Medulla oblongata (tissue), 1 donor: ENCODE data around the gene STRAP.

ENCODE experiments used
- DNase-seq: peaks from one replicate; pipeline ENCODE4 v3.0.0-alpha.2; 2015; ENCODE audit errors: extremely low spot score

Gene STRAP

GRCh38 chr12:15882118-15882971, at the start of gene STRAP:
Gene STRAP (plus strand): TSS chr12:15882387. CDS start chr12:15882708, 321 bp downstream.
- DNase-seq = peak; percentile 98

GRCh38 chr12:15834575-15834974, 47.6 kb upstream of the STRAP start:
- DNase-seq = no peak

GRCh38 chr12:15837141-15837790, 44.9 kb upstream of the STRAP start:
- DNase-seq = no peak

- DNase-seq = no peak
Measured at GRCh38 chr12:15839041-15839440, 43.1 kb upstream of the STRAP start.

GRCh38 chr12:15839682-15840081, 42.5 kb upstream of the STRAP start:
- no peak for DNase-seq

- no peak for DNase-seq
Measured at GRCh38 chr12:15842108-15842507, 40.1 kb upstream of the STRAP start.

GRCh38 chr12:15846887-15847286, 35.3 kb upstream of the STRAP start:
- DNase-seq = no peak

- no peak for DNase-seq
Measured at GRCh38 chr12:15848606-15849005, 33.6 kb upstream of the STRAP start.

- DNase-seq = no peak
Measured at GRCh38 chr12:15851045-15851620, 31.1 kb upstream of the STRAP start.

- DNase-seq = no peak
Measured at GRCh38 chr12:15851919-15852318, 30.3 kb upstream of the STRAP start.

GRCh38 chr12:15852383-15852782, 29.8 kb upstream of the STRAP start:
- DNase-seq = no peak

- DNase-seq = no peak
Measured at GRCh38 chr12:15853877-15854276, 28.3 kb upstream of the STRAP start.

- no peak for DNase-seq
Measured at GRCh38 chr12:15854916-15855315, 27.3 kb upstream of the STRAP start.

- DNase-seq = no peak
Measured at GRCh38 chr12:15855646-15856045, 26.5 kb upstream of the STRAP start.

- peak; percentile 84 for DNase-seq
Measured at GRCh38 chr12:15856097-15856982, 25.8 kb upstream of the STRAP start.

- DNase-seq = no peak
Measured at GRCh38 chr12:15858353-15858752, 23.8 kb upstream of the STRAP start.

- no peak for DNase-seq
Measured at GRCh38 chr12:15859116-15859515, 23.1 kb upstream of the STRAP start.

- no peak for DNase-seq
Measured at GRCh38 chr12:15861404-15861803, 20.8 kb upstream of the STRAP start.

GRCh38 chr12:15862840-15863239, 19.3 kb upstream of the STRAP start:
- DNase-seq = no peak

GRCh38 chr12:15863372-15863771, 18.8 kb upstream of the STRAP start:
- no peak for DNase-seq

GRCh38 chr12:15863984-15864383, 18.2 kb upstream of the STRAP start:
- peak; percentile 52 for DNase-seq

GRCh38 chr12:15868186-15868585, 14.0 kb upstream of the STRAP start:
- no peak for DNase-seq
